ENCODE data around the gene CERS5. TPM values are rescaled to one million over a fixed set of nuclear protein-coding genes. Genes with fewer than 3 reads are reported as not detected.
"Not testable (repeated sequence)": the region's sequence is repeated elsewhere in the genome, so short reads cannot be mapped to it uniquely, and the experiment has no call there.

The CERS5 gene
- total and polyA plus RNA-seq, 5 donors from 2014 or later = 45.4 to 61.9 (median 57.1) TPM

DNA sequence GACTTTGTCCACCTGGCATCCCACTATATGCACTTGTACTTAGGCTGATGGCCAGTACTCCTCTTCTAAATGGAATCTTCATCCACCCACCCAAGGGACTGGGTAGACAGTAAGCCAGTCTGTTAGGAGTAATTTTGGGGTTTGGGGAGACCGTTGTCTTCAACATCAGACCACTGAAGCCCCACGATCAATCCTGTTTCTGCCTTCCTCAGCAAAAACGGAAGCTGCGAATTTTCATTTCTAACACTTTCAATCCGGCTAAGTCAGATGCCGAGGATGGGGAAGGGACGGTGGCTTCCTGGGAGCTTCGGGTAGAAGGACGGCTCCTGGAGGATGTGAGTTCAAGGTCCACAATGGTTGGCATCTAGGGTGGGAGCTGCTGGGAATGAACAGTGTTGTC lies 80.0 kb downstream of the CERS5 start:
- ATAC-seq (ENCODE audit: low read depth in 2 of 2) = no peak
- H3K4me3 Mint-ChIP-seq = peak overlapping the region in 3 of 4 donors; percentile 24 to 99 (median 74)

GRCh38 chr12:50086148-50086547 lies 81.0 kb downstream of the CERS5 start:
- H3K27me3 ChIP-seq (ENCODE audit: control insufficient read depth, insufficient read depth, low read length) = no peaks in the 10 kb centered on the region
- ATAC-seq (ENCODE audit: low read depth in 2 of 2) (no peak), DNase-seq (no peak)
- Mint-ChIP-seq H3K36me3 (peaks cover 25% of the 10 kb centered on the region), H3K27me3 (no peaks in the 10 kb centered on the region), H3K4me1 (peaks cover 15 to 43% (median 26%) of the 10 kb centered on the region in 4 donors), H3K9me3 (no peaks in the 10 kb centered on the region), H3K27ac (peak overlapping the region; percentile 95 to 97 (median 95)), H3K4me3 (peak overlapping the region; percentile 74 to 99 (median 95))
- no peaks in the 10 kb centered on the region for H3K9me3 ChIP-seq (ENCODE audit: control insufficient read depth in 2 of 2, low read length in 2 of 2)
- peaks cover 16% of the 10 kb centered on the region for H3K4me1 ChIP-seq (ENCODE audit: control insufficient read depth, insufficient read depth, low read length, poor library complexity, severe bottlenecking)
- H3K4me3 ChIP-seq (ENCODE audit: low read depth, low read length) = peak overlapping the region; percentile 77
- peak overlapping the region; percentile 96 for H3K27ac ChIP-seq (ENCODE audit: insufficient read depth, low read length, poor library complexity, severe bottlenecking)
- peaks cover 36% of the 10 kb centered on the region for H3K36me3 ChIP-seq (ENCODE audit: control insufficient read depth, insufficient read depth, low read length)

More for the DNA sequence above, 80.0 kb downstream of the CERS5 start:
- DNase-seq = no peak
- Histone ChIP-seq H3K4me1 (ENCODE audit: control insufficient read depth, insufficient read depth, low read length, poor library complexity, severe bottlenecking) (peaks cover 16% of the 10 kb centered on the region), H3K27me3 (ENCODE audit: control insufficient read depth, insufficient read depth, low read length) (no peaks in the 10 kb centered on the region), H3K36me3 (ENCODE audit: control insufficient read depth, insufficient read depth, low read length) (peaks cover 45% of the 10 kb centered on the region), H3K27ac (ENCODE audit: insufficient read depth, low read length, poor library complexity, severe bottlenecking) (no peak overlapping the region), H3K9me3 (ENCODE audit: control insufficient read depth in 2 of 2, low read length in 2 of 2) (no peaks in the 10 kb centered on the region), H3K4me3 (ENCODE audit: low read depth, low read length) (no peak overlapping the region)
- H3K27me3 Mint-ChIP-seq = no peaks in the 10 kb centered on the region
- H3K4me1 Mint-ChIP-seq = peaks cover 19 to 43% (median 26%) of the 10 kb centered on the region in 4 donors
- peaks cover 29% of the 10 kb centered on the region for H3K36me3 Mint-ChIP-seq
- H3K9me3 Mint-ChIP-seq = no peaks in the 10 kb centered on the region
- H3K27ac Mint-ChIP-seq = peak overlapping the region in 1 of 3 donors; percentile 57

DNA sequence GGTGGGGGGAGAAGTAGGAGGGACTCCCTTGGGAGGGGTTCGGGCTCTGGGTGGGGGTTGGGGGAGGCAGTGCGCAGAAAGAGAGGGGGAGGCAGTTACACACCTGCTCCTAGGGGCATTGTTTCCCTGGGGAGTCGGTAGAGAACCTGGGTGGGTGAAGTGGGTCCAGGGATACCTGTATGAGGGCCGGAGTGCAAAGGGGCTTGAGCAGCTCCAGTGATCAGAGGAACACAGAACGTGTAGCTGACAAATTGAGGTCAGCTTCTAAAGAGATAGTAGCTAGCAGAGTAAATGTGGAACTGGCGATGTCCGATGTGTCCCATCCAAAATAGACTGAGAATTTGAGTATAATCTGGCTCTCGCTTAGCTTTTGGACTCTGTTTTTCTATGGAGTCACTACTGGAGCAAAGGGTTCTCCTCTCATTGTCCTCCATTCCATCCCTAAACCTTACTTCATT lies 81.5 kb downstream of the CERS5 start:
- H3K27ac ChIP-seq (ENCODE audit: insufficient read depth, low read length, poor library complexity, severe bottlenecking) = peak overlapping the region; percentile 96
- H3K27me3 ChIP-seq (ENCODE audit: control insufficient read depth, insufficient read depth, low read length) = no peaks in the 10 kb centered on the region
- ATAC-seq (ENCODE audit: low read depth in 2 of 2) = peak; percentile 1
- peak overlapping the region; percentile 77 for H3K4me3 ChIP-seq (ENCODE audit: low read depth, low read length)
- peaks cover 15 to 43% (median 26%) of the 10 kb centered on the region in 4 donors for H3K4me1 Mint-ChIP-seq
- peak overlapping the region; percentile 93 to 99 (median 97) for H3K4me3 Mint-ChIP-seq
- peaks cover 16% of the 10 kb centered on the region for H3K4me1 ChIP-seq (ENCODE audit: control insufficient read depth, insufficient read depth, low read length, poor library complexity, severe bottlenecking)
- H3K27me3 Mint-ChIP-seq = no peaks in the 10 kb centered on the region
- peak overlapping the region; percentile 95 to 97 (median 95) for H3K27ac Mint-ChIP-seq
- peaks cover 21% of the 10 kb centered on the region for H3K36me3 Mint-ChIP-seq
- no peaks in the 10 kb centered on the region for H3K9me3 Mint-ChIP-seq
- no peak for DNase-seq
- peaks cover 33% of the 10 kb centered on the region for H3K36me3 ChIP-seq (ENCODE audit: control insufficient read depth, insufficient read depth, low read length)
- H3K9me3 ChIP-seq (ENCODE audit: control insufficient read depth in 2 of 2, low read length in 2 of 2) = no peaks in the 10 kb centered on the region

DNA sequence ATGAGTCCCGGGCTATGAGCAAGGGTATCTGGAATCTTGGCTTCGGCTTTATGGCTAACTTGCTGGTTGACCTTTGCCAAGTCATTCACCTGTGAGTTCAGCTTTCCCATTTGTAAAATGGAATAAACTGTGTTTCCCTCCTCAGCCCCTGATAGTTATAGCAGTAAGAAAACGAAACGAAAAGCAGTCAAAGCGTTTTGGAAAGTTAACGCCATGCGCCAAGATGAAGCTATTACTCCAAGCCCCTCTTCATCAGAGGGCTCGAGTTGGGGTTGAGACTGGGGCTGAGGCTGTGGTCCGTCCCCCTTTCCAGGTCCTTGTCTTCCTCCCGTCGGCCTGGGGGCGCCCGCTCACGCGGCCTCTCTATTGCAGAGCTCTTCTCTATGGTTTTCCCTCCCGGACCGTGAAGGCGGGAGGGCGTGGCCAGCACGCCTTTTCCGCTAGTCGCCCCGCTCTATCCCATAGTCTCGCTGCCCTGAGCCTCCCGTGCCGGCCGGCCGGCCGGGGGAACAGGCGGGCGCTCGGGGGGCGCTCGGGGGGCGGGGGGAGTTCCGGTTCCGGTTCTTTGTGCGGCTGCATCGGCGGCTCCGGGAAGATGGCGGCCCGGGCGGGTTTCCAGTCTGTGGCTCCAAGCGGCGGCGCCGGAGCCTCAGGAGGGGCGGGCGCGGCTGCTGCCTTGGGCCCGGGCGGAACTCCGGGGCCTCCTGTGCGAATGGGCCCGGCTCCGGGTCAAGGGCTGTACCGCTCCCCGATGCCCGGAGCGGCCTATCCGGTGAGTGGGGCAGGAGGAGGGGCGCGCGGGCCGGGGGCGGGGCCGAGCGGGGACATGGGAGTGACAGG lies 82.2 kb downstream of the CERS5 start, which contains the start of gene SMARCD1:
Gene SMARCD1, plus strand, starts transcription at position 568 of the 840 bp plus-strand sequence. Its CDS starts 28 bp downstream, at position 596.
- Histone ChIP-seq H3K27ac (ENCODE audit: insufficient read depth, low read length, poor library complexity, severe bottlenecking) (peak within 1 kb of the TSS; percentile 96), H3K27me3 (ENCODE audit: control insufficient read depth, insufficient read depth, low read length) (no peaks in the 10 kb centered on the region), H3K4me1 (ENCODE audit: control insufficient read depth, insufficient read depth, low read length, poor library complexity, severe bottlenecking) (peaks cover 16% of the 10 kb centered on the region), H3K36me3 (ENCODE audit: control insufficient read depth, insufficient read depth, low read length) (peaks cover 27% of the 10 kb centered on the region), H3K4me3 (ENCODE audit: low read depth, low read length) (peak within 1 kb of the TSS; percentile 99), H3K9me3 (ENCODE audit: control insufficient read depth in 2 of 2, low read length in 2 of 2) (no peaks in the 10 kb centered on the region)
- no peaks in the 10 kb centered on the region for H3K9me3 Mint-ChIP-seq
- H3K27me3 Mint-ChIP-seq = no peaks in the 10 kb centered on the region
- DNase-seq (peak; percentile 73 to 89 (median 82)), ATAC-seq (ENCODE audit: low read depth in 2 of 2) (peak; percentile 87 to 89)
- peaks cover 15 to 43% (median 26%) of the 10 kb centered on the region in 4 donors for H3K4me1 Mint-ChIP-seq
- H3K27ac Mint-ChIP-seq = peak within 1 kb of the TSS; percentile 95 to 98 (median 97)
- H3K4me3 Mint-ChIP-seq = peak within 1 kb of the TSS; percentile 93 to 99 (median 97)
- H3K36me3 Mint-ChIP-seq = peaks cover 18% of the 10 kb centered on the region

DNA sequence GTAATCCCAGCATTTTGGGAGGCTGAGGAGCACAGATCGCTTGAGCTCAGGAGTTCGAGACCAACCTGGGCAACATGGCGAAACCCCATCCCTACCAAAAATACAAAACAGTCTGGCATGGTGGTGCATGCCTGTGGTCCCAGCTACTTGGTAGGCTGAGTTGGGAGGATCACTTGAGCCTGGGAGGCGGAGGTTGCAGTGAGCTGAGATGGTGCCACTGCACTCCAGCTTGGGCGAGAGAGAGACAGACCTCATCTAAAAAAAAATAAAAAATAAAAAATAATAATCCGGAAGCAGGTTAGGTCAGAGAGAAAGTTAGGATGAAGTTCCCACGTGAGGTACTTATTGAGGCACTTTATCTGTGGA lies 82.8 kb downstream of the CERS5 start:
- Mint-ChIP-seq H3K27ac (peak overlapping the region; percentile 90 to 98 (median 97)), H3K4me1 (peaks cover 15 to 43% (median 26%) of the 10 kb centered on the region in 4 donors), H3K4me3 (peak overlapping the region; percentile 93 to 99 (median 97)), H3K36me3 (peaks cover 15% of the 10 kb centered on the region)
- not testable (repeated sequence) for H3K27me3 ChIP-seq (ENCODE audit: control insufficient read depth, insufficient read depth, low read length); ATAC-seq (ENCODE audit: low read depth in 2 of 2); H3K27me3 Mint-ChIP-seq; H3K9me3 Mint-ChIP-seq; DNase-seq; H3K9me3 ChIP-seq (ENCODE audit: control insufficient read depth in 2 of 2, low read length in 2 of 2)
- Histone ChIP-seq H3K36me3 (ENCODE audit: control insufficient read depth, insufficient read depth, low read length) (peaks cover 21% of the 10 kb centered on the region), H3K27ac (ENCODE audit: insufficient read depth, low read length, poor library complexity, severe bottlenecking) (peak overlapping the region; percentile 96), H3K4me3 (ENCODE audit: low read depth, low read length) (peak overlapping the region; percentile 99), H3K4me1 (ENCODE audit: control insufficient read depth, insufficient read depth, low read length, poor library complexity, severe bottlenecking) (peaks cover 16% of the 10 kb centered on the region)

- Histone ChIP-seq H3K4me1 (ENCODE audit: control insufficient read depth, insufficient read depth, low read length, poor library complexity, severe bottlenecking) (peaks cover 16% of the 10 kb centered on the region), H3K36me3 (ENCODE audit: control insufficient read depth, insufficient read depth, low read length) (peaks cover 14% of the 10 kb centered on the region), H3K27me3 (ENCODE audit: control insufficient read depth, insufficient read depth, low read length) (no peaks in the 10 kb centered on the region), H3K27ac (ENCODE audit: insufficient read depth, low read length, poor library complexity, severe bottlenecking) (no peak overlapping the region), H3K4me3 (ENCODE audit: low read depth, low read length) (no peak overlapping the region), H3K9me3 (ENCODE audit: control insufficient read depth in 2 of 2, low read length in 2 of 2) (no peaks in the 10 kb centered on the region)
- DNase-seq (no peak), ATAC-seq (ENCODE audit: low read depth in 2 of 2) (no peak)
- H3K27ac Mint-ChIP-seq = peak overlapping the region; percentile 71 to 94 (median 84)
- peaks cover 4% of the 10 kb centered on the region for H3K36me3 Mint-ChIP-seq
- H3K27me3 Mint-ChIP-seq = no peaks in the 10 kb centered on the region
- H3K9me3 Mint-ChIP-seq = no peaks in the 10 kb centered on the region
- H3K4me3 Mint-ChIP-seq = peak overlapping the region; percentile 79 to 94 (median 88)
- H3K4me1 Mint-ChIP-seq = peaks cover 9 to 35% (median 19%) of the 10 kb centered on the region in 4 donors
Observed at GRCh38 chr12:50083301-50083700, 83.9 kb downstream of the CERS5 start.

DNA sequence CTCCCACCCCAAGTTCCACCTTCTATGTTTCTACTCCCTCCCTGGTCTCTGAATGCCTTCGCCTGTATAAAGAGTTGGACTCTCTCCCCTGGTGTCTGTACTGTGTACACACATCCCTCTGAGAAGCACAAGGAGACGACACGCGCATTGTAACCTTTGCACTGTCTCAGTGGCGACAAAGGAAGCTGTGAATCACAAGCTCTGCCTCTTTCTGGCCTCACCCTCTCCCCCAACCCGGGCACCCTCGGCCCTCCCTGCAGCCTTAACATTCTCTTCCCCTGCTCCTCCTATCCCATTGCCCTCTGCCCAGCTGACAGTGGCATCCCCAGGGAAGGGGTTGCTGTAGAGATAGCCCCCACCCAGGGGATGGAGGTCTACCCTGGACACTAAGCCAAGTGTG lies 84.5 kb downstream of the CERS5 start:
- peaks cover 2% of the 10 kb centered on the region for H3K36me3 Mint-ChIP-seq
- peaks cover 16% of the 10 kb centered on the region for H3K4me1 ChIP-seq (ENCODE audit: control insufficient read depth, insufficient read depth, low read length, poor library complexity, severe bottlenecking)
- H3K27ac Mint-ChIP-seq = peak overlapping the region in 1 of 3 donors; percentile 86
- H3K9me3 ChIP-seq (ENCODE audit: control insufficient read depth in 2 of 2, low read length in 2 of 2) = no peaks in the 10 kb centered on the region
- no peaks in the 10 kb centered on the region for H3K27me3 ChIP-seq (ENCODE audit: control insufficient read depth, insufficient read depth, low read length)
- peak overlapping the region in 3 of 4 donors; percentile 59 to 83 (median 75) for H3K4me3 Mint-ChIP-seq
- H3K27me3 Mint-ChIP-seq = no peaks in the 10 kb centered on the region
- DNase-seq (no peak), ATAC-seq (ENCODE audit: low read depth in 2 of 2) (no peak)
- H3K4me1 Mint-ChIP-seq = peaks cover 9 to 29% (median 16%) of the 10 kb centered on the region in 4 donors
- no peak overlapping the region for H3K4me3 ChIP-seq (ENCODE audit: low read depth, low read length)
- H3K9me3 Mint-ChIP-seq = no peaks in the 10 kb centered on the region
- H3K36me3 ChIP-seq (ENCODE audit: control insufficient read depth, insufficient read depth, low read length) = peaks cover 9% of the 10 kb centered on the region
- no peak overlapping the region for H3K27ac ChIP-seq (ENCODE audit: insufficient read depth, low read length, poor library complexity, severe bottlenecking)
